Liver (tissue), 3 donors: ENCODE measurements around the gene PRRG4.

Source experiments
- EGR1 ChIP-seq, 2 donors: IDR thresholded peaks; 2 replicates each; pipeline ENCODE4 v1.6.1; 2016 to 2018; ENCODE audit warnings: antibody characterized with exemption in 2 of 2, low read depth in 2 of 2
- GABPA ChIP-seq, 2 donors: IDR thresholded peaks in 1 of 2; conservative IDR thresholded peaks in 1 of 2; 2 replicates each; pipeline ENCODE4 v1.6.1; 2016; ENCODE audit warnings: antibody characterized with exemption in 2 of 2, mild to moderate bottlenecking in 1 of 2, moderate library complexity in 1 of 2
- RAD21 ChIP-seq, 2 donors: IDR thresholded peaks; 2 replicates each; pipeline ENCODE4 v1.6.1; 2016; ENCODE audit warnings: antibody characterized with exemption in 2 of 2, mild to moderate bottlenecking in 2 of 2
- SP1 ChIP-seq: IDR thresholded peaks from 2 replicates; pipeline ENCODE4 v1.6.1; 2018; ENCODE audit warnings: antibody characterized with exemption, mild to moderate bottlenecking
- TAF1 ChIP-seq: conservative IDR thresholded peaks from 2 replicates; pipeline ENCODE4 v1.6.1; 2016; ENCODE audit warnings: antibody characterized with exemption, mild to moderate bottlenecking
- YY1 ChIP-seq: IDR thresholded peaks from 2 replicates; pipeline ENCODE4 v1.6.1; 2016; ENCODE audit warnings: antibody characterized with exemption, mild to moderate bottlenecking
- TF ChIP-seq, protein P1 (sequence below): fragments of 150-350 bp; IDR thresholded peaks from 2 replicates; pipeline ENCODE4 v1.5.1; 2017; ENCODE audit warnings: improper control_type of control experiment, low read depth, low read length; ENCODE audit not compliant: missing input control
- TF ChIP-seq, protein P2 (sequence below): IDR thresholded peaks from 2 replicates; pipeline ENCODE4 v1.6.1; 2016; ENCODE audit warnings: antibody characterized with exemption
- TF ChIP-seq, protein P3 (sequence below): IDR thresholded peaks from 2 replicates; pipeline ENCODE4 v1.6.1; 2016; ENCODE audit warnings: antibody characterized with exemption
- TF ChIP-seq, protein P4 (sequence below): IDR thresholded peaks from 2 replicates; pipeline ENCODE4 v1.6.1; 2016; ENCODE audit warnings: antibody characterized with exemption, mild to moderate bottlenecking
- TF ChIP-seq, protein P5 (sequence below): IDR thresholded peaks from 2 replicates; pipeline ENCODE4 v1.6.1; 2016; ENCODE audit warnings: antibody characterized with exemption
- donor health status: healthy.
- donor health status: healthy.

DNA sequence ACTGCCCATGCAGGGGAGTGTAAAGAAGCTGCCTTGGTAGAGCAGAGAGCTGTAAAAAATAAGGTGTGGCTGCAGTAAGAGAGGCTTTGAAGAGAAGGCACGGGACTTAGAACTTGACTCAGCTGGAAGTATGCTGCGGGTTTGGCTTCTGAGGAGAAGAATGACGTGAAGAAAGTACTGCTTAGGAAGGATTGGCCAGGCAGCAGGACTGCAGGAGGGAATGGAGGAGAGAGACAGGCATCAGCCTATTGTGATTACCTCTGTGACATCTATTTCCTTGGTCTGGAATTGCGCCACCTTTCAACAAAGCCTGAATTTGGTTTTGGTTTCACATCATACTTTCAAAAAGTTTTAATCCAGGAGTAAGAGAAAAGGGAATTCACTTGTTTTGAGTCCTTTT is 22.5 kb downstream of the PRRG4 start:
- TF ChIP-seq, protein P1, sequence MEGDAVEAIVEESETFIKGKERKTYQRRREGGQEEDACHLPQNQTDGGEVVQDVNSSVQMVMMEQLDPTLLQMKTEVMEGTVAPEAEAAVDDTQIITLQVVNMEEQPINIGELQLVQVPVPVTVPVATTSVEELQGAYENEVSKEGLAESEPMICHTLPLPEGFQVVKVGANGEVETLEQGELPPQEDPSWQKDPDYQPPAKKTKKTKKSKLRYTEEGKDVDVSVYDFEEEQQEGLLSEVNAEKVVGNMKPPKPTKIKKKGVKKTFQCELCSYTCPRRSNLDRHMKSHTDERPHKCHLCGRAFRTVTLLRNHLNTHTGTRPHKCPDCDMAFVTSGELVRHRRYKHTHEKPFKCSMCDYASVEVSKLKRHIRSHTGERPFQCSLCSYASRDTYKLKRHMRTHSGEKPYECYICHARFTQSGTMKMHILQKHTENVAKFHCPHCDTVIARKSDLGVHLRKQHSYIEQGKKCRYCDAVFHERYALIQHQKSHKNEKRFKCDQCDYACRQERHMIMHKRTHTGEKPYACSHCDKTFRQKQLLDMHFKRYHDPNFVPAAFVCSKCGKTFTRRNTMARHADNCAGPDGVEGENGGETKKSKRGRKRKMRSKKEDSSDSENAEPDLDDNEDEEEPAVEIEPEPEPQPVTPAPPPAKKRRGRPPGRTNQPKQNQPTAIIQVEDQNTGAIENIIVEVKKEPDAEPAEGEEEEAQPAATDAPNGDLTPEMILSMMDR = no peak
- TF ChIP-seq RAD21 (IDR thresholded peaks at IDR 0.05) (no peak), TAF1 (no peak), EGR1 (IDR thresholded peaks at IDR 0.05; ENCODE audit: low read depth in 2 of 2) (no peak), YY1 (no peak), SP1 (no peak), GABPA (IDR thresholded peaks at IDR 0.05 in 1 of 2, conservative IDR thresholded peaks at IDR 0.05 in 1 of 2) (no peak)
- TF ChIP-seq, protein P2, sequence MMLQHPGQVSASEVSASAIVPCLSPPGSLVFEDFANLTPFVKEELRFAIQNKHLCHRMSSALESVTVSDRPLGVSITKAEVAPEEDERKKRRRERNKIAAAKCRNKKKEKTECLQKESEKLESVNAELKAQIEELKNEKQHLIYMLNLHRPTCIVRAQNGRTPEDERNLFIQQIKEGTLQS = no peak
- TF ChIP-seq, protein P3, sequence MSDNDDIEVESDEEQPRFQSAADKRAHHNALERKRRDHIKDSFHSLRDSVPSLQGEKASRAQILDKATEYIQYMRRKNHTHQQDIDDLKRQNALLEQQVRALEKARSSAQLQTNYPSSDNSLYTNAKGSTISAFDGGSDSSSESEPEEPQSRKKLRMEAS = no peak
- TF ChIP-seq, protein P4, sequence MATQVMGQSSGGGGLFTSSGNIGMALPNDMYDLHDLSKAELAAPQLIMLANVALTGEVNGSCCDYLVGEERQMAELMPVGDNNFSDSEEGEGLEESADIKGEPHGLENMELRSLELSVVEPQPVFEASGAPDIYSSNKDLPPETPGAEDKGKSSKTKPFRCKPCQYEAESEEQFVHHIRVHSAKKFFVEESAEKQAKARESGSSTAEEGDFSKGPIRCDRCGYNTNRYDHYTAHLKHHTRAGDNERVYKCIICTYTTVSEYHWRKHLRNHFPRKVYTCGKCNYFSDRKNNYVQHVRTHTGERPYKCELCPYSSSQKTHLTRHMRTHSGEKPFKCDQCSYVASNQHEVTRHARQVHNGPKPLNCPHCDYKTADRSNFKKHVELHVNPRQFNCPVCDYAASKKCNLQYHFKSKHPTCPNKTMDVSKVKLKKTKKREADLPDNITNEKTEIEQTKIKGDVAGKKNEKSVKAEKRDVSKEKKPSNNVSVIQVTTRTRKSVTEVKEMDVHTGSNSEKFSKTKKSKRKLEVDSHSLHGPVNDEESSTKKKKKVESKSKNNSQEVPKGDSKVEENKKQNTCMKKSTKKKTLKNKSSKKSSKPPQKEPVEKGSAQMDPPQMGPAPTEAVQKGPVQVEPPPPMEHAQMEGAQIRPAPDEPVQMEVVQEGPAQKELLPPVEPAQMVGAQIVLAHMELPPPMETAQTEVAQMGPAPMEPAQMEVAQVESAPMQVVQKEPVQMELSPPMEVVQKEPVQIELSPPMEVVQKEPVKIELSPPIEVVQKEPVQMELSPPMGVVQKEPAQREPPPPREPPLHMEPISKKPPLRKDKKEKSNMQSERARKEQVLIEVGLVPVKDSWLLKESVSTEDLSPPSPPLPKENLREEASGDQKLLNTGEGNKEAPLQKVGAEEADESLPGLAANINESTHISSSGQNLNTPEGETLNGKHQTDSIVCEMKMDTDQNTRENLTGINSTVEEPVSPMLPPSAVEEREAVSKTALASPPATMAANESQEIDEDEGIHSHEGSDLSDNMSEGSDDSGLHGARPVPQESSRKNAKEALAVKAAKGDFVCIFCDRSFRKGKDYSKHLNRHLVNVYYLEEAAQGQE = no peak
- TF ChIP-seq, protein P5, sequence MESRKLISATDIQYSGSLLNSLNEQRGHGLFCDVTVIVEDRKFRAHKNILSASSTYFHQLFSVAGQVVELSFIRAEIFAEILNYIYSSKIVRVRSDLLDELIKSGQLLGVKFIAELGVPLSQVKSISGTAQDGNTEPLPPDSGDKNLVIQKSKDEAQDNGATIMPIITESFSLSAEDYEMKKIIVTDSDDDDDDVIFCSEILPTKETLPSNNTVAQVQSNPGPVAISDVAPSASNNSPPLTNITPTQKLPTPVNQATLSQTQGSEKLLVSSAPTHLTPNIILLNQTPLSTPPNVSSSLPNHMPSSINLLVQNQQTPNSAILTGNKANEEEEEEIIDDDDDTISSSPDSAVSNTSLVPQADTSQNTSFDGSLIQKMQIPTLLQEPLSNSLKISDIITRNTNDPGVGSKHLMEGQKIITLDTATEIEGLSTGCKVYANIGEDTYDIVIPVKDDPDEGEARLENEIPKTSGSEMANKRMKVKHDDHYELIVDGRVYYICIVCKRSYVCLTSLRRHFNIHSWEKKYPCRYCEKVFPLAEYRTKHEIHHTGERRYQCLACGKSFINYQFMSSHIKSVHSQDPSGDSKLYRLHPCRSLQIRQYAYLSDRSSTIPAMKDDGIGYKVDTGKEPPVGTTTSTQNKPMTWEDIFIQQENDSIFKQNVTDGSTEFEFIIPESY = no peak
